ENCODE data around the gene PPDPF.

The PPDPF gene

GRCh38 chr20:63522091-63522868, 1.7 kb downstream of the PPDPF start:
- whole genome bisulfite sequencing, 2 experiments = 81 to 82% methylated on average over 13 of the region's 13 CpGs
- Histone ChIP-seq H3K4me3 (ENCODE audit: insufficient read depth, low read depth, low read length) (peak overlapping the region; percentile 8), H3K36me3 (ENCODE audit: control insufficient read depth, insufficient read depth, low read length) (peaks cover 17% of the 10 kb centered on the region), H3K9me3 (ENCODE audit: control insufficient read depth, low read length) (no peaks in the 10 kb centered on the region), H3K27ac (ENCODE audit: insufficient read depth, low read depth, low read length, poor library complexity, severe bottlenecking) (no peak overlapping the region), H3K27me3 (ENCODE audit: control insufficient read depth, insufficient read depth, low read length, poor library complexity, severe bottlenecking) (peaks cover 24% of the 10 kb centered on the region), H3K4me1 (ENCODE audit: control insufficient read depth, insufficient read depth, low read length) (peaks cover 10% of the 10 kb centered on the region)

- H3K36me3 ChIP-seq (ENCODE audit: control insufficient read depth, insufficient read depth, low read length) = peaks cover 17% of the 10 kb centered on the region
- peaks cover 10% of the 10 kb centered on the region for H3K4me1 ChIP-seq (ENCODE audit: control insufficient read depth, insufficient read depth, low read length)
- no peak overlapping the region for H3K4me3 ChIP-seq (ENCODE audit: insufficient read depth, low read depth, low read length)
- no peaks in the 10 kb centered on the region for H3K9me3 ChIP-seq (ENCODE audit: control insufficient read depth, low read length)
- H3K27ac ChIP-seq (ENCODE audit: insufficient read depth, low read depth, low read length, poor library complexity, severe bottlenecking) = no peak overlapping the region
- H3K27me3 ChIP-seq (ENCODE audit: control insufficient read depth, insufficient read depth, low read length, poor library complexity, severe bottlenecking) = peaks cover 22% of the 10 kb centered on the region
- WGBS, 2 experiments = 97 to 98% methylated on average over 11 of the region's 11 CpGs
These were observed 2.5 kb downstream of the PPDPF start for GRCh38 chr20:63522981-63523611.

GRCh38 chr20:63525185-63525584, 4.6 kb downstream of the PPDPF start:
- no peak overlapping the region for H3K27ac ChIP-seq (ENCODE audit: insufficient read depth, low read depth, low read length, poor library complexity, severe bottlenecking)
- H3K4me3 ChIP-seq (ENCODE audit: insufficient read depth, low read depth, low read length) = no peak overlapping the region
- 82 to 83% methylated on average over 3 of the region's 3 CpGs for WGBS, 2 experiments

GRCh38 chr20:63525971-63526370, 5.4 kb downstream of the PPDPF start:
- no peaks in the 10 kb centered on the region for H3K4me1 ChIP-seq (ENCODE audit: control insufficient read depth, insufficient read depth, low read length)
- WGBS, 2 experiments = 66 to 68% methylated on average over 2 of the region's 2 CpGs
- H3K9me3 ChIP-seq (ENCODE audit: control insufficient read depth, low read length) = no peaks in the 10 kb centered on the region
- H3K36me3 ChIP-seq (ENCODE audit: control insufficient read depth, insufficient read depth, low read length) = peaks cover 17% of the 10 kb centered on the region
- no peak overlapping the region for H3K4me3 ChIP-seq (ENCODE audit: insufficient read depth, low read depth, low read length)
- no peak overlapping the region for H3K27ac ChIP-seq (ENCODE audit: insufficient read depth, low read depth, low read length, poor library complexity, severe bottlenecking)
- no peaks in the 10 kb centered on the region for H3K27me3 ChIP-seq (ENCODE audit: control insufficient read depth, insufficient read depth, low read length, poor library complexity, severe bottlenecking)

More at GRCh38 chr20:63525185-63525584, 4.6 kb downstream of the PPDPF start:
- Histone ChIP-seq H3K4me1 (ENCODE audit: control insufficient read depth, insufficient read depth, low read length) (no peaks in the 10 kb centered on the region), H3K36me3 (ENCODE audit: control insufficient read depth, insufficient read depth, low read length) (peaks cover 17% of the 10 kb centered on the region), H3K9me3 (ENCODE audit: control insufficient read depth, low read length) (no peaks in the 10 kb centered on the region), H3K27me3 (ENCODE audit: control insufficient read depth, insufficient read depth, low read length, poor library complexity, severe bottlenecking) (peaks cover 1% of the 10 kb centered on the region)

- 92 to 95% methylated on average over 9 of the region's 9 CpGs for WGBS, 2 experiments
- Histone ChIP-seq H3K4me3 (ENCODE audit: insufficient read depth, low read depth, low read length) (no peak overlapping the region), H3K9me3 (ENCODE audit: control insufficient read depth, low read length) (no peaks in the 10 kb centered on the region), H3K27ac (ENCODE audit: insufficient read depth, low read depth, low read length, poor library complexity, severe bottlenecking) (no peak overlapping the region), H3K36me3 (ENCODE audit: control insufficient read depth, insufficient read depth, low read length) (peaks cover 16% of the 10 kb centered on the region), H3K27me3 (ENCODE audit: control insufficient read depth, insufficient read depth, low read length, poor library complexity, severe bottlenecking) (no peaks in the 10 kb centered on the region), H3K4me1 (ENCODE audit: control insufficient read depth, insufficient read depth, low read length) (no peaks in the 10 kb centered on the region)
These were observed 6.6 kb downstream of the PPDPF start for GRCh38 chr20:63527184-63527583.

- 92 to 93% methylated on average over 27 of the region's 27 CpGs for WGBS, 2 experiments
- Histone ChIP-seq H3K27ac (ENCODE audit: insufficient read depth, low read depth, low read length, poor library complexity, severe bottlenecking) (no peak overlapping the region), H3K9me3 (ENCODE audit: control insufficient read depth, low read length) (no peaks in the 10 kb centered on the region)
These were observed 8.8 kb downstream of the PPDPF start for GRCh38 chr20:63529180-63529860.

GRCh38 chr20:63529861-63530787, 9.6 kb downstream of the PPDPF start:
- 92 to 93% methylated on average over 39 of the region's 39 CpGs for WGBS, 2 experiments
- H3K4me3 ChIP-seq (ENCODE audit: insufficient read depth, low read depth, low read length) = no peak overlapping the region
- no peak overlapping the region for H3K27ac ChIP-seq (ENCODE audit: insufficient read depth, low read depth, low read length, poor library complexity, severe bottlenecking)
- H3K27me3 ChIP-seq (ENCODE audit: control insufficient read depth, insufficient read depth, low read length, poor library complexity, severe bottlenecking) = no peaks in the 10 kb centered on the region
- no peaks in the 10 kb centered on the region for H3K9me3 ChIP-seq (ENCODE audit: control insufficient read depth, low read length)
- no peaks in the 10 kb centered on the region for H3K4me1 ChIP-seq (ENCODE audit: control insufficient read depth, insufficient read depth, low read length)
- no peaks in the 10 kb centered on the region for H3K36me3 ChIP-seq (ENCODE audit: control insufficient read depth, insufficient read depth, low read length)

More at GRCh38 chr20:63529180-63529860, 8.8 kb downstream of the PPDPF start:
- no peaks in the 10 kb centered on the region for H3K36me3 ChIP-seq (ENCODE audit: control insufficient read depth, insufficient read depth, low read length)
- no peak overlapping the region for H3K4me3 ChIP-seq (ENCODE audit: insufficient read depth, low read depth, low read length)
- no peaks in the 10 kb centered on the region for H3K4me1 ChIP-seq (ENCODE audit: control insufficient read depth, insufficient read depth, low read length)
- H3K27me3 ChIP-seq (ENCODE audit: control insufficient read depth, insufficient read depth, low read length, poor library complexity, severe bottlenecking) = no peaks in the 10 kb centered on the region

- Histone ChIP-seq H3K36me3 (ENCODE audit: control insufficient read depth, insufficient read depth, low read length) (no peaks in the 10 kb centered on the region), H3K27ac (ENCODE audit: insufficient read depth, low read depth, low read length, poor library complexity, severe bottlenecking) (no peak overlapping the region), H3K9me3 (ENCODE audit: control insufficient read depth, low read length) (no peaks in the 10 kb centered on the region), H3K27me3 (ENCODE audit: control insufficient read depth, insufficient read depth, low read length, poor library complexity, severe bottlenecking) (no peaks in the 10 kb centered on the region), H3K4me3 (ENCODE audit: insufficient read depth, low read depth, low read length) (no peak overlapping the region), H3K4me1 (ENCODE audit: control insufficient read depth, insufficient read depth, low read length) (no peaks in the 10 kb centered on the region)
- 93 to 94% methylated on average over 14 of the region's 14 CpGs for WGBS, 2 experiments
These were observed 10.2 kb downstream of the PPDPF start for GRCh38 chr20:63530788-63531160.

GRCh38 chr20:63531686-63532448, 11.3 kb downstream of the PPDPF start:
- Histone ChIP-seq H3K4me3 (ENCODE audit: insufficient read depth, low read depth, low read length) (no peak overlapping the region), H3K36me3 (ENCODE audit: control insufficient read depth, insufficient read depth, low read length) (no peaks in the 10 kb centered on the region), H3K27ac (ENCODE audit: insufficient read depth, low read depth, low read length, poor library complexity, severe bottlenecking) (no peak overlapping the region), H3K9me3 (ENCODE audit: control insufficient read depth, low read length) (no peaks in the 10 kb centered on the region), H3K27me3 (ENCODE audit: control insufficient read depth, insufficient read depth, low read length, poor library complexity, severe bottlenecking) (no peaks in the 10 kb centered on the region), H3K4me1 (ENCODE audit: control insufficient read depth, insufficient read depth, low read length) (no peaks in the 10 kb centered on the region)
- WGBS, 2 experiments = 92 to 94% methylated on average over 27 of the region's 27 CpGs
